ENCODE measurements around the gene ATG2B. TPM values are rescaled to one million over a fixed set of nuclear protein-coding genes. Genes with fewer than 3 reads are reported as not detected.

ATG2B gene
- total RNA-seq, 1 donor from 2014 or later = 6.3 TPM

Other genes starting within 250 kb of the ATG2B start
- 3.2 and 6.5 TPM in 2 replicates for gene BDKRB2, start 158.5 kb downstream of the ATG2B start, total RNA-seq
- 1.0 and 1.1 TPM in 2 replicates for gene BDKRB1, start 107.1 kb downstream of the ATG2B start, total RNA-seq
- gene GSKIP, start 185 bp upstream of the ATG2B start, total RNA-seq = 68.7 and 77.7 TPM in 2 replicates
- 0.26 and 0.38 TPM in 2 replicates for gene AK7, start 28.8 kb upstream of the ATG2B start, total RNA-seq
- 70.0 and 94.2 TPM in 2 replicates for gene PAPOLA, start 139.0 kb upstream of the ATG2B start, total RNA-seq

Data from bronchial epithelial cell (primary cell).